ENCODE data around the gene PI4KA. TPM values are rescaled to one million over a fixed set of nuclear protein-coding genes. Genes with fewer than 3 reads are reported as not detected.
A peak's percentile ranks its signal among the peaks of the same experiment; 100 is the strongest.

Gene PI4KA
- total RNA-seq, 2 donors from 2014 or later = 46.7 to 55.1 TPM

- H3K27ac ChIP-seq = no peak overlapping the region
- no peaks in the 10 kb centered on the region for H3K36me3 ChIP-seq
- TF ChIP-seq CTCF (IDR thresholded peaks at IDR 0.05) = peak; percentile 39 to 74
- H3K27me3 ChIP-seq = no peaks in the 10 kb centered on the region
- H3K4me3 ChIP-seq = no peak overlapping the region
- DNase-seq (ENCODE audit: low spot score) = no peak
- no peaks in the 10 kb centered on the region for H3K9me3 ChIP-seq
- peaks cover 0 to 51% of the 10 kb centered on the region in 2 donors for H3K4me1 ChIP-seq
Measured at GRCh38 chr22:20783844-20784723, 74.5 kb downstream of the PI4KA start.

- Histone ChIP-seq H3K36me3 (no peaks in the 10 kb centered on the region), H3K27ac (no peak overlapping the region), H3K9me3 (no peaks in the 10 kb centered on the region), H3K4me3 (no peak overlapping the region), H3K27me3 (no peaks in the 10 kb centered on the region), H3K4me1 (peaks cover 0 to 55% of the 10 kb centered on the region in 2 donors)
- no peak for TF ChIP-seq CTCF (IDR thresholded peaks at IDR 0.05)
- no peak for DNase-seq (ENCODE audit: low spot score)
Measured at GRCh38 chr22:20783300-20783673, 75.3 kb downstream of the PI4KA start.

- no peak overlapping the region for H3K4me3 ChIP-seq
- H3K27ac ChIP-seq = no peak overlapping the region
- no peaks in the 10 kb centered on the region for H3K27me3 ChIP-seq
- no peaks in the 10 kb centered on the region for H3K9me3 ChIP-seq
- no peak for DNase-seq (ENCODE audit: low spot score)
- no peaks in the 10 kb centered on the region for H3K36me3 ChIP-seq
- TF ChIP-seq CTCF (IDR thresholded peaks at IDR 0.05) = no peak
- peaks cover 0 to 55% of the 10 kb centered on the region in 2 donors for H3K4me1 ChIP-seq
Measured at GRCh38 chr22:20782596-20783299, 75.9 kb downstream of the PI4KA start.

GRCh38 chr22:20782083-20782482 is 76.5 kb downstream of the PI4KA start:
- Histone ChIP-seq H3K4me1 (peaks cover 0 to 54% of the 10 kb centered on the region in 2 donors), H3K27ac (no peak overlapping the region), H3K4me3 (no peak overlapping the region), H3K9me3 (no peaks in the 10 kb centered on the region), H3K27me3 (no peaks in the 10 kb centered on the region), H3K36me3 (no peaks in the 10 kb centered on the region)
- no peak for TF ChIP-seq CTCF (IDR thresholded peaks at IDR 0.05)
- DNase-seq (ENCODE audit: low spot score) = no peak

- Histone ChIP-seq H3K36me3 (no peaks in the 10 kb centered on the region), H3K27ac (no peak overlapping the region), H3K4me3 (no peak overlapping the region), H3K27me3 (no peaks in the 10 kb centered on the region), H3K9me3 (no peaks in the 10 kb centered on the region), H3K4me1 (peaks cover 0 to 52% of the 10 kb centered on the region in 2 donors)
- TF ChIP-seq CTCF (IDR thresholded peaks at IDR 0.05) = no peak
- DNase-seq (ENCODE audit: low spot score) = no peak
Measured at GRCh38 chr22:20781272-20781990, 77.2 kb downstream of the PI4KA start.
